DMS 273 treated with DMSO at 0.1 percent for 48 hours (cell line): ENCODE results near the gene SENP5.

ENCODE experiments used
- DNase-seq: peaks from one replicate; lab custom pipeline; 2025; lab: John Stamatoyannopoulos, UW

Gene SENP5

GRCh38 chr3:196969134-196969659 lies 101.5 kb downstream of the SENP5 start:
- no peak for DNase-seq

- DNase-seq = no peak
Observed at GRCh38 chr3:196969660-196970546, 102.2 kb downstream of the SENP5 start.

- DNase-seq = no peak
Observed at GRCh38 chr3:196970547-196971093, 102.9 kb downstream of the SENP5 start.

- no peak for DNase-seq
Observed at GRCh38 chr3:196971094-196971698, 103.5 kb downstream of the SENP5 start.

- no peak for DNase-seq
Observed at GRCh38 chr3:196974661-196975060, 106.9 kb downstream of the SENP5 start.

GRCh38 chr3:196975349-196975748 lies 107.6 kb downstream of the SENP5 start:
- DNase-seq = no peak

GRCh38 chr3:196976941-196977340 lies 109.2 kb downstream of the SENP5 start:
- no peak for DNase-seq

- DNase-seq = no peak
Observed at GRCh38 chr3:196979545-196979944, 111.8 kb downstream of the SENP5 start.

GRCh38 chr3:196981657-196982056 lies 113.9 kb downstream of the SENP5 start:
- no peak for DNase-seq

- no peak for DNase-seq
Observed at GRCh38 chr3:196983186-196983585, 115.5 kb downstream of the SENP5 start.
